ENCODE measurements around the gene RCBTB1. TPM values are rescaled to one million over a fixed set of nuclear protein-coding genes. Genes with fewer than 3 reads are reported as not detected.
A peak's percentile ranks its signal among the peaks of the same experiment; 100 is the strongest.

Gene RCBTB1
- total and polyA plus RNA-seq, 10 of the 15 experiments (the other 5 are each of a cell fraction or from before 2014, with no cell fraction given): 5.1 to 13.5 (median 11.2) TPM

DNA sequence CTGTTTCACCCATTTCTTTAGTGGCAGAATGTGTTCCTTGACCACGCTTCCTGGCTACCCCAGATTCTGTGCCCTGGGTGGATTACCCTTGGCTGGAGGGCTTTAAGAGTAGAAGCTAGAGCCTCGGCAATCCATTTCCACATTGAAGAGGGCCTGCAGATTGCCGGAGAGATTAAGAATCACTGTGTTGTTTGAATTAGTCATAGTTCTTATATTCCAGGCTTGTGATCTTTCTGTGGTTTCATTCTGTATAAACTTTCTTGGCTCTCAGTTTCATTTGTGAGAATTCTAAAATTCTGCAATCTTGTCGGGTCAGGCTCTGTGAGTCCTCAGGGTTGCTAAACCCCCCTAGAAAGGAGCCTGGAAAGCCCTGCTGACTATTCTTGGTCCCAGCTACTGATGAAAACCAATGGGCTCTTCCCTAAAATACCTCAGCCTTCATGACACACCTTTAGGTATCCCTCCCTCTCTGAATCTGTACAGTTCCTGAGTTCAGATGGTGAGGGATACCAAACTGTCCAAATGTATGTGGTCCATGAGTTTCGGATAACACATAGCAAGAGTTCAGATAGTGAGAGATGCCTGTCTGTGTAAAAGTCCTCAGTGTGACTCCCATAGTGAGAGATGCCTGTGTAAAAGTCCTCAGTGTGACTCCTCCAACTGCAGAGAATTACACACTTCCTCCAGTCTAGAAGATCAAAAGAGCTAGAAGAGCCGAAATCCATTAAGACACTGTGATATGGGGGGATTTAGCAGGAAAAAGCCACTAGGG is 85.3 kb downstream of the RCBTB1 start:
- no peaks in the 10 kb centered on the region for H3K27me3 ChIP-seq (replicated peaks in 1 of 2; ENCODE audit: control insufficient read depth in 2 of 2, insufficient read depth in 2 of 2, low read length in 1 of 2)
- ChIA-PET CTCF (interaction anchor here (0.6 kb wide), 1 partner anchor 104 kb away, joined by 4 read pairs; no protein-coding TSS in a partner anchor), RAD21 (ENCODE audit: unreplicated experiment) (no interaction called here), POLR2A (no interaction called here), SMC1A (ENCODE audit: uncharacterized antibody, unreplicated experiment) (interaction anchor here (0.6 kb wide), 1 partner anchor 11 kb away, joined by 4 read pairs; no protein-coding TSS in a partner anchor)
- BruUV-seq (replicated peaks): no TSS peak
- H3K36me3 ChIP-seq (ENCODE audit: control insufficient read depth in 2 of 2, insufficient read depth in 2 of 2, low read length in 1 of 2): peaks cover 0 to 7% of the 10 kb centered on the region in 2 experiments; a peak in 1 of 4 replicates
- H3K9ac ChIP-seq (ENCODE audit: control insufficient read depth, insufficient read depth, low read length): no peak overlapping the region
- DNase-seq (ENCODE audit: low read depth, low spot score): no peak
- in situ Hi-C loops (cut with MboI) (no loop called here), intact Hi-C loops (cut with micrococcal nuclease; ENCODE audit: unreplicated experiment) (loop anchor here (10.0 kb wide), 1 partner anchor 195 kb away; no protein-coding TSS in a partner anchor)
- no peak overlapping the region for H3K4me2 ChIP-seq (ENCODE audit: control insufficient read depth, insufficient read depth)
- no peak overlapping the region for H3K27ac ChIP-seq (ENCODE audit: control insufficient read depth, insufficient read depth)
- no peak for ATAC-seq
- TF ChIP-seq SMAD1 (IDR thresholded peaks at IDR 0.05; ENCODE audit: low read depth, partially characterized antibody) (no peak), POLR2AphosphoS5 (IDR thresholded peaks at IDR 0.05; ENCODE audit: low read length) (0 out of 2 replicates have a peak, but pooled peaks have one; percentile 42)
- WGBS (ENCODE audit: insufficient coverage, insufficient replicate concordance, low lambda C conversion rate, missing lambda C conversion rate): 75% methylated on average over 6 of the region's 6 CpGs
- H3K4me3 ChIP-seq: no peak overlapping the region
- no peak for FAIRE-seq
- peaks cover 10% of the 10 kb centered on the region for H3K79me2 ChIP-seq (ENCODE audit: control insufficient read depth, insufficient read depth, low read length)
- H3K4me1 ChIP-seq (ENCODE audit: control insufficient read depth, insufficient read depth, low read length): no peaks in the 10 kb centered on the region; the same call in 1 of the 2 replicates
- no peak overlapping the region for H2AFZ ChIP-seq (ENCODE audit: control insufficient read depth, low read depth, low read length)
- no peaks in the 10 kb centered on the region for H4K20me1 ChIP-seq (ENCODE audit: control insufficient read depth, insufficient read depth)
- no peaks in the 10 kb centered on the region; the same call in 2 of the 3 replicates for H3K9me3 ChIP-seq (replicated peaks; ENCODE audit: control insufficient read depth, insufficient read depth, low read length)

GRCh38 chr13:49498206-49498605 is 87.2 kb downstream of the RCBTB1 start:
- ChIA-PET RAD21 (ENCODE audit: unreplicated experiment) (no interaction called here), CTCF (no interaction called here), POLR2A (no interaction called here), SMC1A (ENCODE audit: uncharacterized antibody, unreplicated experiment) (no interaction called here)
- Histone ChIP-seq H3K4me1 (ENCODE audit: control insufficient read depth, insufficient read depth, low read length) (peaks cover 6% of the 10 kb centered on the region), H3K27ac (ENCODE audit: control insufficient read depth, insufficient read depth) (no peak overlapping the region), H3K36me3 (ENCODE audit: control insufficient read depth in 2 of 2, insufficient read depth in 2 of 2, low read length in 1 of 2) (peaks cover 0 to 7% of the 10 kb centered on the region in 2 experiments; a peak in 1 of 4 replicates), H3K4me3 (no peak overlapping the region), H3K27me3 (replicated peaks in 1 of 2; ENCODE audit: control insufficient read depth in 2 of 2, insufficient read depth in 2 of 2, low read length in 1 of 2) (no peaks in the 10 kb centered on the region), H3K9me3 (replicated peaks; ENCODE audit: control insufficient read depth, insufficient read depth, low read length) (no peaks in the 10 kb centered on the region; the same call in 2 of the 3 replicates), H2AFZ (ENCODE audit: control insufficient read depth, low read depth, low read length) (no peak overlapping the region), H3K4me2 (ENCODE audit: control insufficient read depth, insufficient read depth) (peak overlapping the region; percentile 45; the same call in 1 of the 2 replicates), H3K79me2 (ENCODE audit: control insufficient read depth, insufficient read depth, low read length) (peaks cover 10% of the 10 kb centered on the region), H4K20me1 (ENCODE audit: control insufficient read depth, insufficient read depth) (no peaks in the 10 kb centered on the region), H3K9ac (ENCODE audit: control insufficient read depth, insufficient read depth, low read length) (no peak overlapping the region)
- TF ChIP-seq MTA3 (IDR thresholded peaks at IDR 0.05; ENCODE audit: borderline replicate concordance, low read length) (no peak), ZNF24 (IDR thresholded peaks at IDR 0.05) (no peak), FOS (IDR thresholded peaks at IDR 0.05; ENCODE audit: borderline replicate concordance, extremely low read depth, insufficient read length) (no peak), JUND (IDR thresholded peaks at IDR 0.05; ENCODE audit: low read depth, low read length) (no peak), SMC3 (IDR thresholded peaks at IDR 0.05; ENCODE audit: borderline replicate concordance, low read length) (no peak)
- ATAC-seq: no peak
- no TSS peak for BruUV-seq (replicated peaks)
- FAIRE-seq: no peak
- intact Hi-C loops (cut with micrococcal nuclease; ENCODE audit: unreplicated experiment): loop anchor here (10.0 kb wide), 1 partner anchor 193 kb away; no protein-coding TSS in a partner anchor
- DNase-seq (ENCODE audit: low read depth, low spot score): no peak
- 31% methylated on average over 4 of the region's 4 CpGs for WGBS (ENCODE audit: insufficient coverage, insufficient replicate concordance, low lambda C conversion rate, missing lambda C conversion rate)
- in situ Hi-C loops (cut with MboI): no loop called here

Data from GM12878 (cell line).